Testis (tissue), 2 donors: ENCODE results near the gene EIF4E1B.

Source experiments
- CTCF ChIP-seq, 3 experiments: fragments of 450-650 bp in 2 of 3; fragments of 200-600 bp in 1 of 3; sonication (generic) in 1 of 3; IDR thresholded peaks; one replicate each; pipeline ENCODE4 v1.5.1; 2016 to 2019; ENCODE audit warnings: antibody characterized with exemption in 3 of 3, mild to moderate bottlenecking in 2 of 3, moderate library complexity in 1 of 3
- POLR2A ChIP-seq: fragments of 450-650 bp; IDR thresholded peaks from one replicate; pipeline ENCODE4 v1.6.1; 2017; ENCODE audit warnings: antibody characterized with exemption, mild to moderate bottlenecking, moderate library complexity

GRCh38 chr5:176633598-176633997 lies 3.1 kb downstream of the EIF4E1B start:
- TF ChIP-seq POLR2A (no peak), CTCF (IDR thresholded peaks at IDR 0.05) (no peak)
